Skin epidermis (tissue), 12 donors: ENCODE results near the gene PNO1.

Experiments used
- H3K27ac ChIP-seq, 21 experiments: fragments of 200-600 bp; sonication (generic) in 11 of 21; one replicate each; pipeline ENCODE4 v1.5.0; 2020; ENCODE audit warnings: mild to moderate bottlenecking in 3 of 21, inconsistent platforms in 2 of 21, moderate library complexity in 2 of 21
- H3K4me3 ChIP-seq, 7 experiments: fragments of 200-600 bp; sonication (generic) in 2 of 7; one replicate each; pipeline ENCODE4 v1.5.0; 2020; ENCODE audit warnings: inconsistent platforms in 2 of 7, mild to moderate bottlenecking in 2 of 7, moderate library complexity in 1 of 7

Gene PNO1

GRCh38 chr2:68189991-68190784, 32.5 kb downstream of the PNO1 start:
- Histone ChIP-seq H3K4me3 (no peak overlapping the region), H3K27ac (peak overlapping the region in 1 of 21 experiments; percentile 17)

- H3K27ac ChIP-seq, result no peak overlapping the region
- H3K4me3 ChIP-seq, result no peak overlapping the region
Observed at GRCh38 chr2:68190991-68191731, 33.5 kb downstream of the PNO1 start.

- Histone ChIP-seq H3K4me3 (no peak overlapping the region), H3K27ac (no peak overlapping the region)
Observed at GRCh38 chr2:68193144-68193543, 35.5 kb downstream of the PNO1 start.

GRCh38 chr2:68193787-68194372, 36.2 kb downstream of the PNO1 start:
- Histone ChIP-seq H3K27ac (no peak overlapping the region), H3K4me3 (no peak overlapping the region)

GRCh38 chr2:68195096-68195495, 37.4 kb downstream of the PNO1 start:
- H3K27ac ChIP-seq, result peak overlapping the region in 1 of 21 experiments; percentile 8
- H3K4me3 ChIP-seq, result no peak overlapping the region

GRCh38 chr2:68196120-68196716, 38.5 kb downstream of the PNO1 start:
- H3K4me3 ChIP-seq, result no peak overlapping the region
- peak overlapping the region in 1 of 21 experiments; percentile 30 for H3K27ac ChIP-seq

GRCh38 chr2:68200157-68200787, 42.6 kb downstream of the PNO1 start:
- H3K4me3 ChIP-seq, result no peak overlapping the region
- no peak overlapping the region for H3K27ac ChIP-seq

- Histone ChIP-seq H3K4me3 (no peak overlapping the region), H3K27ac (peak overlapping the region in 4 of 21 experiments; percentile 7 to 62 (median 28))
Observed at GRCh38 chr2:68203587-68203986, 45.9 kb downstream of the PNO1 start.

GRCh38 chr2:68206793-68207192, 49.1 kb downstream of the PNO1 start:
- Histone ChIP-seq H3K27ac (peak overlapping the region in 1 of 21 experiments; percentile 13), H3K4me3 (no peak overlapping the region)

- Histone ChIP-seq H3K27ac (no peak overlapping the region), H3K4me3 (no peak overlapping the region)
Observed at GRCh38 chr2:68214381-68214780, 56.7 kb downstream of the PNO1 start.

GRCh38 chr2:68216454-68217310, 59.0 kb downstream of the PNO1 start:
- H3K27ac ChIP-seq, result no peak overlapping the region
- H3K4me3 ChIP-seq, result no peak overlapping the region

- Histone ChIP-seq H3K27ac (no peak overlapping the region), H3K4me3 (no peak overlapping the region)
Observed at GRCh38 chr2:68217729-68218128, 60.0 kb downstream of the PNO1 start.

GRCh38 chr2:68218343-68218901, 60.7 kb downstream of the PNO1 start:
- Histone ChIP-seq H3K4me3 (no peak overlapping the region), H3K27ac (no peak overlapping the region)

- Histone ChIP-seq H3K27ac (peak overlapping the region in 1 of 21 experiments; percentile 3), H3K4me3 (no peak overlapping the region)
Observed at GRCh38 chr2:68222287-68222686, 64.6 kb downstream of the PNO1 start.

- no peak overlapping the region for H3K4me3 ChIP-seq
- H3K27ac ChIP-seq, result no peak overlapping the region
Observed at GRCh38 chr2:68223419-68223818, 65.7 kb downstream of the PNO1 start.

GRCh38 chr2:68225119-68225632, 67.5 kb downstream of the PNO1 start:
- Histone ChIP-seq H3K27ac (peak overlapping the region in 1 of 21 experiments; percentile 7), H3K4me3 (no peak overlapping the region)
